DOHH2 (cell line): ENCODE results near the gene ARHGEF39.

ENCODE experiments used
- EZH2phosphoT487 ChIP-seq: fragments of 200-600 bp; sonication (generic); IDR thresholded peaks from 2 replicates; pipeline ENCODE4 v1.6.1; 2017; ENCODE audit warnings: borderline replicate concordance, mild to moderate bottlenecking, antibody characterized with exemption, low read length, moderate library complexity, mixed read lengths
- TF ChIP-seq, protein P1 (sequence below): fragments of 200-600 bp; sonication (generic); IDR thresholded peaks from one replicate; pipeline ENCODE4 v1.5.1; 2014; ENCODE audit warnings: antibody characterized with exemption, mild to moderate bottlenecking, low read depth, low read length; ENCODE audit not compliant: poor library complexity, severe bottlenecking

DNA sequence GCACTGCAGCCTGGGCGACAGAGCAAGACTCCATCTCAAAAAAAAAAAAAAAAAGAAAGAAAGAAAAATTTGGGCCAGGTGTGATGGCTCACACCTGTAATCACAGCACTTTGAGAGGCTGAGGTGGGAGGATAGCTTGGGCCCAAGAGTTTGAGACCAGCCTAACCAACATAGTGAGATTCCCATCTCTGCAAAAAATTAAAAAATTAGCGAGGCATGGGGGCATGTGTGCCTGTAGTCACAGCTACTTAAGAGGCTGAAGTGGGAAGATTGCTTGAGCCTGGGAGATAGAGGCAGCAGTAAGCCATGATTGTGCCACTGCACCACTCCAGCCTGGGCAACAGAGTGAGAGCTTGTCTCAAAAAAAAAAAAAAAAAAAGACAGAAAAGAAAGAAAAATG, 11.4 kb downstream of the ARHGEF39 start:
- TF ChIP-seq, protein P1, sequence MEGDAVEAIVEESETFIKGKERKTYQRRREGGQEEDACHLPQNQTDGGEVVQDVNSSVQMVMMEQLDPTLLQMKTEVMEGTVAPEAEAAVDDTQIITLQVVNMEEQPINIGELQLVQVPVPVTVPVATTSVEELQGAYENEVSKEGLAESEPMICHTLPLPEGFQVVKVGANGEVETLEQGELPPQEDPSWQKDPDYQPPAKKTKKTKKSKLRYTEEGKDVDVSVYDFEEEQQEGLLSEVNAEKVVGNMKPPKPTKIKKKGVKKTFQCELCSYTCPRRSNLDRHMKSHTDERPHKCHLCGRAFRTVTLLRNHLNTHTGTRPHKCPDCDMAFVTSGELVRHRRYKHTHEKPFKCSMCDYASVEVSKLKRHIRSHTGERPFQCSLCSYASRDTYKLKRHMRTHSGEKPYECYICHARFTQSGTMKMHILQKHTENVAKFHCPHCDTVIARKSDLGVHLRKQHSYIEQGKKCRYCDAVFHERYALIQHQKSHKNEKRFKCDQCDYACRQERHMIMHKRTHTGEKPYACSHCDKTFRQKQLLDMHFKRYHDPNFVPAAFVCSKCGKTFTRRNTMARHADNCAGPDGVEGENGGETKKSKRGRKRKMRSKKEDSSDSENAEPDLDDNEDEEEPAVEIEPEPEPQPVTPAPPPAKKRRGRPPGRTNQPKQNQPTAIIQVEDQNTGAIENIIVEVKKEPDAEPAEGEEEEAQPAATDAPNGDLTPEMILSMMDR = no peak
- TF ChIP-seq EZH2phosphoT487 = no peak
